K562 (cell line): Measurements from ENCODE around the gene ABCA7. TPM values are rescaled to one million over a fixed set of nuclear protein-coding genes. Genes with fewer than 3 reads are reported as not detected.

Source experiments
- ATAC-seq: fragments of 200-7000 bp; cut with Tn5 transposase; 3 replicates; pipeline ENCODE4 v1.9.1; 2020; ENCODE audit warnings: moderate library complexity
- BruUV-seq: library from RNA; stranded (reverse); fragments of 400-500 nt; replicated peaks from 2 replicates; lab custom pipeline; 2021; lab: Mats Ljungman, UMichigan
- CTCF ChIA-PET: fragments of 300-600 bp; formaldehyde crosslinking; extraction: SDS; loops from one replicate; lab custom pipeline; 2021; ENCODE audit warnings: low intra/inter-chr PET ratio; lab: Yijun Ruan, JAX
- POLR2A ChIA-PET: fragments of 300-600, 350-650 bp; sonication (Branson Sonifier 250); formaldehyde crosslinking; extraction: SDS; loops from one replicate; lab custom pipeline; 2021; ENCODE audit warnings: antibody characterized with exemption, inconsistent platforms; lab: Yijun Ruan, JAX
- DNase-seq, 4 experiments: peaks; one replicate each; pipeline versions ENCODE4 v3.0.0 to v3.0.0-alpha.2; 2011 to 2018; ENCODE audit warnings: low spot score in 3 of 4, mixed read lengths in 3 of 4; ENCODE audit errors: extremely low read depth in 1 of 4
- FAIRE-seq: peaks from 2 replicates; lab custom pipeline; 2011; peaks lifted over from hg19 to GRCh38; lab: Jason Lieb, UNC
- H2AFZ ChIP-seq: 2 replicates; pipeline ENCODE4 v1.6.0; 2011; ENCODE audit warnings: low read depth, low read length, control low read depth, inconsistent platforms
- H3K27ac ChIP-seq: fragments of 200-600 bp; 3 replicates; pipeline ENCODE4 v1.8.0; 2011; ENCODE audit warnings: low read depth, mild to moderate bottlenecking, control low read depth, inconsistent platforms, low read length, moderate library complexity, mixed read lengths; ENCODE audit errors: extremely low read depth
- H3K27me3 ChIP-seq, 2 experiments: fragments of 300-600 bp in 1 of 2; 2 replicates in 1 of 2; 3 replicates in 1 of 2; pipeline versions ENCODE4 v1.6.0 to v1.8.0; 2011; ENCODE audit warnings: inconsistent platforms in 2 of 2, low read length in 2 of 2, mild to moderate bottlenecking in 1 of 2, mixed read lengths in 1 of 2, moderate library complexity in 1 of 2; ENCODE audit not compliant: control insufficient read depth in 2 of 2, insufficient read depth in 2 of 2
- H3K36me3 ChIP-seq: fragments of 300-600 bp; 3 replicates; pipeline ENCODE4 v1.8.0; 2011; ENCODE audit warnings: mild to moderate bottlenecking, low read length, inconsistent platforms; ENCODE audit not compliant: control insufficient read depth, insufficient read depth
- H3K4me1 ChIP-seq, 2 experiments: fragments of 200-600 bp in 1 of 2; replicated peaks in 1 of 2; 2 replicates in 1 of 2; 3 replicates in 1 of 2; pipeline versions ENCODE4 v1.5.1 to v1.8.0; 2011; ENCODE audit warnings: inconsistent platforms in 2 of 2, low read length in 2 of 2, mild to moderate bottlenecking in 1 of 2, mixed read lengths in 1 of 2, moderate library complexity in 1 of 2; ENCODE audit not compliant: control insufficient read depth in 2 of 2, insufficient read depth in 2 of 2
- H3K4me2 ChIP-seq: 2 replicates; pipeline ENCODE4 v1.6.1; 2011; ENCODE audit warnings: low read length, control low read depth, inconsistent platforms, mixed read lengths; ENCODE audit not compliant: insufficient read depth
- H3K4me3 ChIP-seq: fragments of 200-600 bp; sonication (generic), shearing (Covaris generic); 2 replicates; pipeline ENCODE4 v1.5.1; 2016; ENCODE audit warnings: control low read depth, inconsistent platforms
- H3K79me2 ChIP-seq: fragments of 200-600 bp; 3 replicates; pipeline ENCODE4 v1.8.0; 2011; ENCODE audit warnings: low read length, inconsistent platforms; ENCODE audit not compliant: control insufficient read depth, insufficient read depth
- H3K9ac ChIP-seq, 2 experiments: 2 replicates each; pipeline versions ENCODE4 v1.6.0 to v1.6.1; 2011; ENCODE audit warnings: low read depth in 2 of 2, low read length in 2 of 2, control low read depth in 1 of 2, inconsistent platforms in 1 of 2, mild to moderate bottlenecking in 1 of 2, mixed read lengths in 1 of 2; ENCODE audit not compliant: insufficient read depth in 1 of 2
- H3K9me1 ChIP-seq: one replicate; pipeline ENCODE4 v1.6.0; 2011; ENCODE audit warnings: inconsistent platforms, mild to moderate bottlenecking, low read length, moderate library complexity; ENCODE audit not compliant: control insufficient read depth, insufficient read depth
- H3K9me3 ChIP-seq: replicated peaks from 2 replicates; pipeline ENCODE4 v1.5.1; 2011; ENCODE audit warnings: low read depth, low read length, inconsistent platforms; ENCODE audit not compliant: control insufficient read depth, insufficient read depth
- H4K20me1 ChIP-seq: replicated peaks from 2 replicates; pipeline ENCODE4 v1.6.1; 2011; ENCODE audit warnings: low read length, inconsistent platforms, mixed read lengths; ENCODE audit not compliant: control insufficient read depth, insufficient read depth
- ADNP ChIP-seq: fragments of 200-800 bp; sonication (Bioruptor generic); IDR thresholded peaks from 2 replicates; pipeline ENCODE4 v1.6.1; 2016; ENCODE audit warnings: missing genetic modification characterization, missing compliant biosample characterization
- BCOR ChIP-seq: fragments of 450-650 bp; IDR thresholded peaks from 2 replicates; pipeline ENCODE4 v1.6.1; 2016
- KDM1A ChIP-seq, 2 experiments: fragments of 450-650 bp; IDR thresholded peaks; 2 replicates each; pipeline ENCODE4 v1.6.1; 2016; ENCODE audit warnings: mild to moderate bottlenecking in 2 of 2
- NR2F6 ChIP-seq: fragments of 450-650 bp; formaldehyde crosslinking; IDR thresholded peaks from 2 replicates; pipeline ENCODE4 v1.4.0; 2020; ENCODE audit warnings: mild to moderate bottlenecking
- RBM25 ChIP-seq: fragments of 200-400 bp; formaldehyde crosslinking; IDR thresholded peaks from 2 replicates; pipeline ENCODE4 v1.6.1; 2018; ENCODE audit warnings: low read length, low read depth, moderate library complexity; ENCODE audit not compliant: severe bottlenecking
- ZFP36 ChIP-seq: fragments of 150-350 bp; IDR thresholded peaks from 2 replicates; pipeline ENCODE4 v1.6.1; 2018; ENCODE audit warnings: low read length, low read depth; ENCODE audit not compliant: partially characterized antibody
- ZNF347 ChIP-seq: fragments of 450-650 bp; formaldehyde crosslinking; IDR thresholded peaks from 2 replicates; pipeline ENCODE4 v1.4.0; 2020; ENCODE audit warnings: low read depth, mild to moderate bottlenecking, moderate library complexity
- WGBS: fragments of 100-300 bp; shearing (Covaris generic); methylation state at CpG from one replicate; pipeline ENCODE4 v1.1.6; 2016; ENCODE audit warnings: low coverage, mixed read lengths; ENCODE audit not compliant: insufficient coverage; ENCODE audit errors: missing lambda C conversion rate; 5-methylcytosine and 5-hydroxymethylcytosine counted together
- in situ Hi-C: fragments of 300-500 bp; cut with MboI; formaldehyde crosslinking; loops from 4 replicates; pipeline ENCODE4 v1.15.0; 2018; ENCODE audit warnings: inconsistent platforms, mixed read lengths
- intact Hi-C: fragments of 100-400 bp; cut with micrococcal nuclease; formaldehyde crosslinking; loops from 2 replicates; pipeline ENCODE4 v1.14.2; 2022
- polyA plus RNA-seq, 8 experiments: library from polyadenylated mRNA; depleted of rRNA in 4 of 8; stranded (reverse) in 5 of 8; unstranded in 3 of 8; fragments of >200 nt; fragmentation: Nextera tagmentation in 2 of 8; fragmentation: Illumina TruSeq in 1 of 8; extraction: Ambion mirVana in 2 of 8; extraction: Trizol in 1 of 8; gene quantifications; 2 replicates each; pipeline versions ENCODE4 v1.2.1 to v1.2.3, GENCODE V29; 2011 to 2014; ENCODE audit warnings: inconsistent platforms in 1 of 8, missing spikeins in 1 of 8
- total RNA-seq, 7 experiments: library from RNA; depleted of rRNA in 6 of 7; stranded (reverse); fragments of >200 nt in 6 of 7; fragmentation: Illumina TruSeq in 2 of 7; extraction: Trizol in 2 of 7; gene quantifications; 2 replicates each; pipeline versions ENCODE4 v1.2.1 to v1.2.3, GENCODE V29; 2011 to 2021; ENCODE audit warnings: low replicate concordance in 1 of 7
- TF ChIP-seq, protein P1 (sequence below): sonication (generic); formaldehyde crosslinking; IDR thresholded peaks from 2 replicates; pipeline ENCODE4 v1.8.1; 2023; ENCODE audit warnings: mild to moderate bottlenecking, missing genetic modification reagents

ABCA7 gene
- total and polyA plus RNA-seq, 9 of the 15 experiments (the other 6 are each of a cell fraction or from before 2014, with no cell fraction given): 2.3 to 96.1 (median 31.2) TPM

DNA sequence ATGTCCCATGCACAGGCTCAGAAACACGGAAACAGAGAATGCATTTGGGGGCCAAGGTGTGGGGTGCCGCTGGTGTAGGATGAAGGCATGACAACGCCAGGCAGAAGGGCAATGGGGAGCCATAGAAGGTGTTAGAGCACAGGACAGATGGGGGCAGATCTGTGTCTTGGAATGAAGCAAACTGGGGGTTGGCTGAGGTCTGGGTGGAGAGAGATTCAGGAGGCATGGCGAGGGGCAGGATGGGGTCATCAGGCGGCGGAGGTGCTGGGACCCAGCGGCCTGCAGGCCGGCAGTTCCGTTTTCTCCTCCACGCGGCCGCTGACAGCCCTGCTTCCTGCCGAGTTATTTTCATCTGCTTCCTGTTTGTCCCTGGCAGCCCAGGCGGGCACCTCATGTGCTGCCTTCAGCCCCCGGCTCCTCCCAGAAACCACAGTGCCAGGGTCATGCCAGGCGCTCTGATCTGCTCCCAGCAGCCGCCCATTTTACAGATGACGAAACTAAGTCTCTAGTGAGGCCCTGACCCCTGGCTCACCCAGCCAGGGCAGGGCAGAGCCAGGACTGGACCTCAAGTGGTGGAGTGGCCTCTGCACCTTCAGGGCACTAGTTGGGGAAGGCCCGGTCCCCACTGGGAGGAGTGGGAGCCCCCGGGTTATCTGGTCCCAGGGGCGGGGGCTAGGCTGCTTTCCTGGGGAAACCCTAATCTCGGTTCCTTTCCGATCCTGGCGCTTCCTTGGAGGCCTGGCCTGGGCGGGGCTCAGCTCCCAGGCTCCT lies 29.3 kb downstream of the ABCA7 start:
- no peak overlapping the region for H3K4me2 ChIP-seq
- H3K4me3 ChIP-seq: no peak overlapping the region
- H3K36me3 ChIP-seq: peaks cover 4% of the 10 kb centered on the region; the same call in 1 of the 3 replicates
- H3K9ac ChIP-seq: peak overlapping the region in 1 of 2 experiments; percentile 20; a peak in 1 of 4 replicates
- FAIRE-seq: no peak
- POLR2A ChIA-PET: interaction anchor here (0.6 kb wide), 1 partner anchor 9 kb away, joined by 3 read pairs; no protein-coding TSS in a partner anchor
- BruUV-seq: no TSS peak
- no peaks in the 10 kb centered on the region for H3K9me3 ChIP-seq
- no peaks in the 10 kb centered on the region for H3K9me1 ChIP-seq
- ATAC-seq: no peak
- no peak overlapping the region for H3K27ac ChIP-seq
- H3K79me2 ChIP-seq: no peaks in the 10 kb centered on the region
- H4K20me1 ChIP-seq: 0 out of 2 replicates have a peak, but pooled peaks cover 3% of the 10 kb centered on the region
- DNase-seq: no peak
- in situ Hi-C loops: no loop called here
- CTCF ChIA-PET: no interaction called here
- TF ChIP-seq ZNF347 (CRISPR knock-in tag) (no peak), ZFP36 (peak; percentile 65), RBM25 (peak; percentile 78), ADNP (tag) (0 out of 2 replicates have a peak, but pooled peaks have one; percentile 57), KDM1A (IDR thresholded peaks at IDR 0.05) (peak; percentile 56; a peak in 3 of 4 replicates), BCOR (peak; percentile 89), NR2F6 (CRISPR knock-in tag) (no peak)
- TF ChIP-seq, protein P1, sequence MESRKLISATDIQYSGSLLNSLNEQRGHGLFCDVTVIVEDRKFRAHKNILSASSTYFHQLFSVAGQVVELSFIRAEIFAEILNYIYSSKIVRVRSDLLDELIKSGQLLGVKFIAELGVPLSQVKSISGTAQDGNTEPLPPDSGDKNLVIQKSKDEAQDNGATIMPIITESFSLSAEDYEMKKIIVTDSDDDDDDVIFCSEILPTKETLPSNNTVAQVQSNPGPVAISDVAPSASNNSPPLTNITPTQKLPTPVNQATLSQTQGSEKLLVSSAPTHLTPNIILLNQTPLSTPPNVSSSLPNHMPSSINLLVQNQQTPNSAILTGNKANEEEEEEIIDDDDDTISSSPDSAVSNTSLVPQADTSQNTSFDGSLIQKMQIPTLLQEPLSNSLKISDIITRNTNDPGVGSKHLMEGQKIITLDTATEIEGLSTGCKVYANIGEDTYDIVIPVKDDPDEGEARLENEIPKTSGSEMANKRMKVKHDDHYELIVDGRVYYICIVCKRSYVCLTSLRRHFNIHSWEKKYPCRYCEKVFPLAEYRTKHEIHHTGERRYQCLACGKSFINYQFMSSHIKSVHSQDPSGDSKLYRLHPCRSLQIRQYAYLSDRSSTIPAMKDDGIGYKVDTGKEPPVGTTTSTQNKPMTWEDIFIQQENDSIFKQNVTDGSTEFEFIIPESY (CRISPR knock-in tag): peak; percentile 74
- intact Hi-C loops: no loop called here
- WGBS: 75% methylated on average over 18 of the region's 25 CpGs
- H3K4me1 ChIP-seq: peaks cover 24 to 83% of the 10 kb centered on the region in 2 experiments
- no peak overlapping the region for H2AFZ ChIP-seq
- H3K27me3 ChIP-seq: no peaks in the 10 kb centered on the region
